ENCODE results near the gene EXOC3L4.

EXOC3L4 gene

GRCh38 chr14:103064978-103065377, 29.5 kb upstream of the EXOC3L4 start:
- peak; percentile 21 for DNase-seq (ENCODE audit: low read depth)
- H3K4me3 ChIP-seq (ENCODE audit: low read length), result no peak overlapping the region
- TF ChIP-seq, protein P1, sequence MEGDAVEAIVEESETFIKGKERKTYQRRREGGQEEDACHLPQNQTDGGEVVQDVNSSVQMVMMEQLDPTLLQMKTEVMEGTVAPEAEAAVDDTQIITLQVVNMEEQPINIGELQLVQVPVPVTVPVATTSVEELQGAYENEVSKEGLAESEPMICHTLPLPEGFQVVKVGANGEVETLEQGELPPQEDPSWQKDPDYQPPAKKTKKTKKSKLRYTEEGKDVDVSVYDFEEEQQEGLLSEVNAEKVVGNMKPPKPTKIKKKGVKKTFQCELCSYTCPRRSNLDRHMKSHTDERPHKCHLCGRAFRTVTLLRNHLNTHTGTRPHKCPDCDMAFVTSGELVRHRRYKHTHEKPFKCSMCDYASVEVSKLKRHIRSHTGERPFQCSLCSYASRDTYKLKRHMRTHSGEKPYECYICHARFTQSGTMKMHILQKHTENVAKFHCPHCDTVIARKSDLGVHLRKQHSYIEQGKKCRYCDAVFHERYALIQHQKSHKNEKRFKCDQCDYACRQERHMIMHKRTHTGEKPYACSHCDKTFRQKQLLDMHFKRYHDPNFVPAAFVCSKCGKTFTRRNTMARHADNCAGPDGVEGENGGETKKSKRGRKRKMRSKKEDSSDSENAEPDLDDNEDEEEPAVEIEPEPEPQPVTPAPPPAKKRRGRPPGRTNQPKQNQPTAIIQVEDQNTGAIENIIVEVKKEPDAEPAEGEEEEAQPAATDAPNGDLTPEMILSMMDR (IDR thresholded peaks at IDR 0.05; ENCODE audit: insufficient read depth, low read depth, low read length, missing control alignments), result no peak

DNA sequence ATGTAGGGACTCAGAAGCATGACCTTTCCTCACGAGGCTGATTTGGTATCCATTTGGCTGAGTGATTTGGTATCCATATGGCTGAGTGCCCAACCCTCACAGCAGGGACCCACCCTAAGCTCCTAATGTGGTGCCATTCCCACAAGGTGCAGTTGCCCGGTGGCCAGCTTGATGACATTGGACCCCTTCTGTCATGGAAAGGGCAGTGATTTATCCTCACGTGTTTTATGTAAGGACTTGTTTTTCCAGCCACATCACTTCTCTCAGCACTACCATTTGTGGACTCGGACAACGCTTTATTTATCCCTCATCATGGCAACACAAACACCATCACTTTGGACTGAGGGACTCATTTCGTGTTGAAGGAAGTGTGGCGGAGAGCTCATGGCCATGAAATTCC, 28.7 kb upstream of the EXOC3L4 start:
- TF ChIP-seq, protein P1 (IDR thresholded peaks at IDR 0.05; ENCODE audit: insufficient read depth, low read depth, low read length, missing control alignments), result no peak
- no peak for DNase-seq (ENCODE audit: low read depth)
- H3K4me3 ChIP-seq (ENCODE audit: low read length), result no peak overlapping the region

DNA sequence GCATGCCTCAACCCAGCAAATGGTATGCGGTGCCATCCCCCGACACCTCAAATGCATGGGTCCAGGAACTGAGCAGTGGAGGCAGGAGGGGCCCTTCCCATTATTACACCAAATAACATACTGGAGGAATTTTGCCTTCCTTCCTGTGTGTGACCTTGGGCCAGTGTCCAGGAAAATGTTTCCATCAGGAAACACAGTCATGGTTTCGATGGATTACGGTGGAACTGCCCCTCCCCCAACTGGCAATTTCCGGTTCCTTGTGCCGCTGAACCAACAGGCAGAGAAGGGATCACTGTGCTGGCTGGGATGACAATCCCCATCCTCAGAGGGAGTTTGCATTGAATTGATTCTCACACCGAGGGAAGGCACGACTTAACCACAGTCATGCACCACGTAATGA, 28.1 kb upstream of the EXOC3L4 start:
- TF ChIP-seq, protein P1 (IDR thresholded peaks at IDR 0.05; ENCODE audit: insufficient read depth, low read depth, low read length, missing control alignments), result no peak
- DNase-seq (ENCODE audit: low read depth), result no peak
- H3K4me3 ChIP-seq (ENCODE audit: low read length), result no peak overlapping the region

GRCh38 chr14:103067231-103067954, 27.1 kb upstream of the EXOC3L4 start:
- TF ChIP-seq, protein P1 (IDR thresholded peaks at IDR 0.05; ENCODE audit: insufficient read depth, low read depth, low read length, missing control alignments), result no peak
- no peak overlapping the region for H3K4me3 ChIP-seq (ENCODE audit: low read length)
- DNase-seq (ENCODE audit: low read depth), result peak; percentile 95

DNA sequence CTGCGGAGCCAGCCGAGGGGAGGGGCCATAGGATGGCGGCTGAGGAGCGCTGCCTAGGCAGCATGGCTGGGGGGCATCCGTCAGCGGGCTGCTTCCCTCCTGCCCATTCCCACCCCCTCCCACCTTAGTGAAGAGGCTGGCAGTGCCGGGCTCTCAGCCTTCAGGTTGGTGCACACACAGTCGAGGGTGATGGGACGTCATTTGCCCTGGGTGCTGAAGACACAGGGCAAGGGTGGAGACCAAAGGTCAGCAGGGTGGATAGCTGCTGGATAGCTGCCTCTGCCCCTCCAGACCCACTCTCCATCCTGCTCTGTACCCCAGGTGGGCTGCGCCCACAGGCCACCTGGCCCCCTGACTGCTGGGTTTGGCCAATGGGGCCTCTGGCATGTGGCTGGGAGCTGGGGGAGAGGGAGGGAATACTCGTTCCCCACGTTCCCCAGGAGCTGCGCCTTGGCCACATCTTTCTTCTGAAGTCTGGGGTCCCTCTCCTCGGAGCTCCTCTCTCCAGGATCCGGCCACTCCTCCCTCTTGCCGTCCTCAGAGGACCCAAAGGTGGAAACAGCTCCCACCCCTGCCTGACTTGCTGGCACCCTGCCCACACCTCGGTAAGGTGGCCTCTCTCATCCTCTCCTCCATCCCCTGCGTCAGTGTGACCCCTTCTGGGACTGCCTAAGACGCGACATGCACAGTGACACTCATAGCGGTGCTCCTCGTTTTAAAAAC, 26.0 kb upstream of the EXOC3L4 start:
- no peak for DNase-seq (ENCODE audit: low read depth)
- no peak overlapping the region for H3K4me3 ChIP-seq (ENCODE audit: low read length)
- TF ChIP-seq, protein P1 (IDR thresholded peaks at IDR 0.05; ENCODE audit: insufficient read depth, low read depth, low read length, missing control alignments), result no peak

DNA sequence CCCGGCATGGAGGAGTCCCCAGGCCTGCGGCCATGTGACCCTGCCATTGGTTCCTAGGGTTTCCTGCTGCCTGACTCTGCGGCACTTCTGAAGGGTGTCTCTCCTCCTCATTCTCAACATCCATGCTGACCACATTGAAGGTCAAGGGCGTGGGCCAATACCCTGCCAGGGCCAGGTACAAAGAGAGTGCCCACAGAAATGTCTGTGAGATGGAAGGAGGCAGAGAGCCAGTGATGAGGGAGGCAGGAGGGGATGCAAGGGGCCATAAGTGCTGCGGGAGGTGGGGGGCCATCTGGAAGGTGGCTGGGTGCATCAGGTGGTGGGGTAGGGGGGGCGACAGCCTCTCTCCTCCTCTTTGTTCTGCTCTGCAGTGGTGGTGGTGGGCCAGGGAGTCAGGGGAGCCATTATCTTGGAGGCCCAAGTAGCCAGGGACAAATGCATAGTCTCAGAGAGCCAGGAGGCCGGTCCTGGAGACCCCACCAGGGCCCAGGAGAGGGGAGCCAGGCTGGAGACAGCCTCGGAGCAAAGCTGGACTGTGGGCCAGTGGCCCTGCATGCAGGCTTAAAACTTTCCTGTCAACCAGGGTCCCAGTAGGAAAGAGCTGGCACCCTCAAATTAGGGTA, 24.2 kb upstream of the EXOC3L4 start:
- TF ChIP-seq, protein P1 (IDR thresholded peaks at IDR 0.05; ENCODE audit: insufficient read depth, low read depth, low read length, missing control alignments), result no peak
- no peak for DNase-seq (ENCODE audit: low read depth)
- H3K4me3 ChIP-seq (ENCODE audit: low read length), result no peak overlapping the region
